Measurements from ENCODE around the gene GOLGA6L2.
"Not testable (repeated sequence)": the region's sequence is repeated elsewhere in the genome, so short reads cannot be mapped to it uniquely, and the experiment has no call there.

The GOLGA6L2 gene

GRCh38 chr15:23424111-23424904 is 22.7 kb downstream of the GOLGA6L2 start:
- DNase-seq, result no peak

GRCh38 chr15:23422946-23423708 is 23.9 kb downstream of the GOLGA6L2 start:
- DNase-seq, result no peak

GRCh38 chr15:23422099-23422945 is 24.7 kb downstream of the GOLGA6L2 start:
- DNase-seq, result no peak

- DNase-seq, result no peak
These were observed 26.1 kb downstream of the GOLGA6L2 start for GRCh38 chr15:23420806-23421575.

- no peak for DNase-seq
These were observed 30.4 kb downstream of the GOLGA6L2 start for GRCh38 chr15:23416349-23417276.

- not testable (repeated sequence) for DNase-seq
These were observed 31.2 kb downstream of the GOLGA6L2 start for GRCh38 chr15:23415866-23416265.

GRCh38 chr15:23415321-23415865 is 31.6 kb downstream of the GOLGA6L2 start:
- no peak for DNase-seq

- DNase-seq, result not testable (repeated sequence)
These were observed 34.0 kb downstream of the GOLGA6L2 start for GRCh38 chr15:23412881-23413600.

GRCh38 chr15:23411841-23412240 is 35.2 kb downstream of the GOLGA6L2 start:
- DNase-seq, result no peak

- DNase-seq, result no peak
These were observed 43.5 kb downstream of the GOLGA6L2 start for GRCh38 chr15:23403550-23403949.

- no peak for DNase-seq
These were observed 44.5 kb downstream of the GOLGA6L2 start for GRCh38 chr15:23402544-23402943.

GRCh38 chr15:23402140-23402539 is 44.9 kb downstream of the GOLGA6L2 start:
- DNase-seq, result no peak

GRCh38 chr15:23401627-23402026 is 45.4 kb downstream of the GOLGA6L2 start:
- no peak for DNase-seq

- DNase-seq, result not testable (repeated sequence)
These were observed 47.8 kb downstream of the GOLGA6L2 start for GRCh38 chr15:23399207-23399606.

GRCh38 chr15:23398357-23398756 is 48.7 kb downstream of the GOLGA6L2 start:
- not testable (repeated sequence) for DNase-seq

GRCh38 chr15:23397779-23398178 is 49.3 kb downstream of the GOLGA6L2 start:
- no peak for DNase-seq

GRCh38 chr15:23395832-23396231 is 51.2 kb downstream of the GOLGA6L2 start:
- DNase-seq, result no peak

GRCh38 chr15:23395030-23395692 is 51.9 kb downstream of the GOLGA6L2 start:
- DNase-seq, result no peak

Measured in T-helper 2 cell (primary cell).